ENCODE measurements around the gene NPEPL1.
A peak's percentile ranks its signal among the peaks of the same experiment; 100 is the strongest.

The NPEPL1 gene

GRCh38 chr20:58712806-58713731 lies 20.5 kb downstream of the NPEPL1 start:
- TF ChIP-seq CTCF (IDR thresholded peaks at IDR 0.05; ENCODE audit: insufficient read depth, missing control alignments): no peak
- FAIRE-seq (no peak), DNase-seq (ENCODE audit: insufficient read length, low spot score) (peak; percentile 5)

DNA sequence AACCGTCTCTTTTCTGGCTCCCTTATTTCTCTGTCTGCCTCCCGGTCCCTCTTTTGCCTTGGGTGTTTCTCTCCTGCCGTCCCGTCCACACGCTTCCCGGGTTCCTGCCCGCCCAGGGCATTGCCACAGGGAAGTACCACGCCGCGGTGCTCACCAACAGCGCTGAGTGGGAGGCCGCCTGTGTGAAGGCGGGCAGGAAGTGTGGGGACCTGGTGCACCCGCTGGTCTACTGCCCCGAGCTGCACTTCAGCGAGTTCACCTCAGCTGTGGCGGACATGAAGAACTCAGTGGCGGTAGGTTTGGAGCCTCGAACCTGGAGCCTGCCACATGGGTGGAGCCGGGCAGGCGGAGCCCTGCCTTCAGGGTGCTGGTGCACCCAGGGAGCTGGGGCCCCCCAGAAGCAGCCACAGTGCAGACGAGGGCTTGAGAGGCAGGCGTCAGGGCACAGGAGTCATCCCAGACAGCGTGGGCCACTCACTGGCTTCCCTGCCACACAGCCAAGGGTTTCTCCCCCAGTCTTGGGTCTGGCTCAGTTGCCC lies 21.3 kb downstream of the NPEPL1 start:
- no peak for DNase-seq (ENCODE audit: insufficient read length, low spot score)
- TF ChIP-seq CTCF (IDR thresholded peaks at IDR 0.05; ENCODE audit: insufficient read depth, missing control alignments): no peak
- FAIRE-seq: no peak

DNA sequence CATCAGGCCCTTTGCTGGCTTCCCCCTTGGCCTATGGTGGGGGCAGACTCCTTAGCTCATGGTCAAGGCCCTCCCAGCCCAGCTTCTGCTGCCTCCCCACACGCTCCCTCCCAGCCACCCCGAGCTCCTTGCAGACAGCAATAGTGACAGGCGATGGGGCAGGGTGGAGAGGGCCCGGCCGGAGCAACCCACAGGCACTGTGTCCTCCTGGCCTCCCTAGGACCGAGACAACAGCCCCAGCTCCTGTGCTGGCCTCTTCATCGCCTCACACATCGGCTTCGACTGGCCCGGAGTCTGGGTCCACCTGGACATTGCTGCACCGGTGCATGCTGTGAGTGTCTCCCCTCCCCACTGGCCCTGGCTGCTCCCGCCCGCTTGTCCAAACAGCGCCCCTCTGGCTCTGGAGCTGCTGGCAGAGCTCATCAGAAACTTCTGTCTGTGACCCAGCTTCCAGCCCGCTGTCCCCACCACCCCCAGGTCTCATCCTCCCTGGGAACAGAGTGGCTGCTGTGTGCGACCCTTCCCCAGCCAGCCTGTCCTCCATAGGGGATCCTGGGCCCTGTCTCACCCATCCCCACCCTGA lies 21.8 kb downstream of the NPEPL1 start:
- peak; percentile 9 for DNase-seq (ENCODE audit: insufficient read length, low spot score)
- FAIRE-seq: no peak
- no peak for TF ChIP-seq CTCF (IDR thresholded peaks at IDR 0.05; ENCODE audit: insufficient read depth, missing control alignments)

GRCh38 chr20:58714923-58715351 lies 22.3 kb downstream of the NPEPL1 start:
- no peak for TF ChIP-seq CTCF (IDR thresholded peaks at IDR 0.05; ENCODE audit: insufficient read depth, missing control alignments)
- no peak for FAIRE-seq
- peak; percentile 7 for DNase-seq (ENCODE audit: insufficient read length, low spot score)

- no peak for DNase-seq (ENCODE audit: insufficient read length, low spot score)
- no peak for TF ChIP-seq CTCF (IDR thresholded peaks at IDR 0.05; ENCODE audit: insufficient read depth, missing control alignments)
- no peak for FAIRE-seq
Measured at GRCh38 chr20:58715391-58715800, 22.8 kb downstream of the NPEPL1 start.

DNA sequence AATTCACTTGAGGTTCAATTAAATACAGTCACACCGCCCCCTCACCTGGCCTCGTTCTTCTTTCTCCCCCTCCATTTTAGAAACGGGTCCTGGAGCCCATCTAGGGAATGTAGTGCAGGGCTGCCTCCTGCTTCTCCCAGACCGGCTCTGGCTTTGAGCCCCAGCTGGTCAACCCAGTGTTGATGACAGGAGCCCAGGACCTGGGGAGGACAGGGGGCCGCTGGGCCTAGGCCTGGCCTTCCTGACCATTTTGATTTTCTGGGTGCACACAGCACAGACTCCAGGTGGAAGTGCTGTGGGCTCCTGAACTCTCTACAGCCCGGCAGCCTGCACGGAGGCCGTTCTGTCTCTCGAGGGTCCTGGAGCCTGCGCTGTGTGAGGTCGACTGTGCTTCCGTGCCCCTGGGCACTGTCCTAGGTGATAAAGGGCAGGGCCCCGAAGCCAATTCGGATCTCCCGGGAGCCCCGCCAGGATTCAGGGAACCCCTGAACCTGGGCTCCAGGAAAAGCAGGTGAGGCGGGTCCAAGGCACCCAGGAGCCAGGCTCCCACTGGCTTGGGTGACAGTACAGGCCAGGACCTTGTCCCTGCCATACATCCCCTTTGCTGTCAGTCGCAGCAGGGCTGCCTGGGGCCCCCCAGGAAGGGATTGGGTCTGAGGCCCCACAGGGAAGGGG lies 23.3 kb downstream of the NPEPL1 start:
- no peak for FAIRE-seq
- no peak for DNase-seq (ENCODE audit: insufficient read length, low spot score)

More for the DNA sequence above, 23.3 kb downstream of the NPEPL1 start:
- TF ChIP-seq CTCF (IDR thresholded peaks at IDR 0.05; ENCODE audit: insufficient read depth, missing control alignments): no peak

Measured in D721Med (cell line).